HepG2 (cell line): ENCODE data around the gene FAM241B. TPM values are rescaled to one million over a fixed set of nuclear protein-coding genes. Genes with fewer than 3 reads are reported as not detected.

ENCODE experiments used
- ATAC-seq: fragments of 200-7000 bp; cut with Tn5 transposase; 3 replicates; pipeline ENCODE4 v1.9.1; 2020; ENCODE audit warnings: mild to moderate bottlenecking, moderate library complexity
- BruUV-seq: library from RNA; stranded (reverse); fragments of 400-500 nt; replicated peaks from 2 replicates; lab custom pipeline; 2021; lab: Mats Ljungman, UMichigan
- CTCF ChIA-PET: fragments of 300-600 bp; formaldehyde crosslinking; extraction: SDS; loops from one replicate; lab custom pipeline; 2021; ENCODE audit warnings: low total read pairs, inconsistent platforms, low intra/inter-chr PET ratio; lab: Yijun Ruan, JAX
- POLR2A ChIA-PET: fragments of 350-600 bp; sonication (Branson Sonifier 250); formaldehyde crosslinking; loops from one replicate; lab custom pipeline; 2020; ENCODE audit warnings: antibody characterized with exemption, inconsistent platforms; lab: Yijun Ruan, JAX
- DNase-seq: peaks from one replicate; pipeline ENCODE4 v3.0.0-alpha.2; 2015; ENCODE audit warnings: low spot score
- FAIRE-seq: peaks from 3 replicates; lab custom pipeline; 2011; peaks lifted over from hg19 to GRCh38; lab: Jason Lieb, UNC
- H2AFZ ChIP-seq: one replicate; pipeline ENCODE4 v1.6.1; 2011; ENCODE audit warnings: low read length, inconsistent platforms
- H3K27ac ChIP-seq: fragments of 300-600 bp; 3 replicates; pipeline ENCODE4 v1.8.0; 2011; ENCODE audit warnings: mixed run types, mild to moderate bottlenecking, mixed read lengths, low read length, inconsistent platforms; ENCODE audit not compliant: insufficient read depth; ENCODE audit errors: extremely low read length
- H3K27me3 ChIP-seq, 2 experiments: fragments of 200-600 bp in 1 of 2; 2 replicates in 1 of 2; 3 replicates in 1 of 2; pipeline versions ENCODE4 v1.6.0 to v1.8.0; 2011; ENCODE audit warnings: low read length in 2 of 2, mild to moderate bottlenecking in 2 of 2, moderate library complexity in 2 of 2, inconsistent platforms in 1 of 2; ENCODE audit not compliant: insufficient read depth in 2 of 2, control insufficient read depth in 1 of 2
- H3K36me3 ChIP-seq, 2 experiments: fragments of 200-600 bp in 1 of 2; replicated peaks in 1 of 2; 2 replicates in 1 of 2; 3 replicates in 1 of 2; pipeline versions ENCODE4 v1.5.1 to v1.8.0; 2011; ENCODE audit warnings: low read length in 2 of 2, inconsistent platforms in 1 of 2; ENCODE audit not compliant: insufficient read depth in 2 of 2, control insufficient read depth in 1 of 2
- H3K4me1 ChIP-seq: 2 replicates; pipeline ENCODE4 v1.5.1; 2012; ENCODE audit warnings: low read length, inconsistent platforms; ENCODE audit not compliant: insufficient read depth
- H3K4me2 ChIP-seq: 2 replicates; pipeline ENCODE4 v1.6.0; 2011; ENCODE audit warnings: low read depth, low read length, inconsistent platforms
- H3K4me3 ChIP-seq, 3 experiments: fragments of 200-600 bp in 1 of 3; sonication (generic), shearing (Covaris generic) in 1 of 3; replicated peaks in 1 of 3; 2 replicates each; pipeline ENCODE4 v1.5.1; 2011 to 2016; ENCODE audit warnings: low read length in 3 of 3, inconsistent platforms in 2 of 3, low read depth in 2 of 3, mild to moderate bottlenecking in 2 of 3, control low read depth in 1 of 3, mixed read lengths in 1 of 3; ENCODE audit not compliant: insufficient read depth in 1 of 3
- H3K79me2 ChIP-seq: one replicate; pipeline ENCODE4 v1.6.1; 2011; ENCODE audit warnings: low read length, inconsistent platforms; ENCODE audit not compliant: insufficient read depth
- H3K9ac ChIP-seq: 2 replicates; pipeline ENCODE4 v1.6.0; 2011; ENCODE audit warnings: mild to moderate bottlenecking, low read depth, low read length, inconsistent platforms; ENCODE audit not compliant: insufficient read depth
- H3K9me3 ChIP-seq: 2 replicates; pipeline ENCODE4 v1.5.1; 2012; ENCODE audit warnings: mild to moderate bottlenecking, low read length
- H4K20me1 ChIP-seq: 2 replicates; pipeline ENCODE4 v1.6.0; 2011; ENCODE audit warnings: inconsistent platforms, mild to moderate bottlenecking, low read length, moderate library complexity; ENCODE audit not compliant: insufficient read depth
- CENPBD1 ChIP-seq: sonication (generic); formaldehyde crosslinking; IDR thresholded peaks from 2 replicates; pipeline ENCODE4 v1.8.0; 2022; ENCODE audit warnings: missing genetic modification reagents, low read depth, mild to moderate bottlenecking, borderline replicate concordance
- HDAC2 ChIP-seq: sonication (generic); formaldehyde crosslinking; IDR thresholded peaks from 2 replicates; pipeline ENCODE4 v1.4.0; 2020; ENCODE audit warnings: missing genetic modification reagents
- MIER2 ChIP-seq: IDR thresholded peaks from 2 replicates; pipeline ENCODE4 v1.6.1; 2016; ENCODE audit warnings: missing biosample characterization, missing genetic modification reagents
- TBX3 ChIP-seq: fragments of 450-650 bp; IDR thresholded peaks from 2 replicates; pipeline ENCODE4 v1.6.1; 2017; ENCODE audit warnings: antibody characterized with exemption, mild to moderate bottlenecking, inconsistent platforms, borderline replicate concordance
- ZBTB38 ChIP-seq: sonication (generic); formaldehyde crosslinking; IDR thresholded peaks from 2 replicates; pipeline ENCODE4 v1.5.1; 2020; ENCODE audit warnings: mild to moderate bottlenecking, missing genetic modification reagents
- ZNF335 ChIP-seq: sonication (generic); formaldehyde crosslinking; IDR thresholded peaks from 2 replicates; pipeline ENCODE4 v1.4.0; 2020; ENCODE audit warnings: missing genetic modification reagents
- WGBS: methylation state at CpG from one replicate; pipeline ENCODE4 v1.1.6; 2017; ENCODE audit warnings: low lambda C conversion rate; 5-methylcytosine and 5-hydroxymethylcytosine counted together
- in situ Hi-C: cut with HindIII; loops from 2 replicates; pipeline ENCODE4 v1.10.0; 2017; ENCODE audit warnings: low pct_unique_long_range_greater_than_20kb; ENCODE audit not compliant: extremely low pct_ligation_motif_present
- intact Hi-C: fragments of 100-400 bp; cut with micrococcal nuclease; formaldehyde crosslinking; loops from one replicate; pipeline ENCODE4 v1.10.0; 2022; ENCODE audit not compliant: unreplicated experiment
- polyA plus RNA-seq, 8 experiments: library from polyadenylated mRNA; depleted of rRNA in 3 of 8; stranded (reverse) in 7 of 8; unstranded in 1 of 8; fragments of >200 nt; fragmentation: Illumina TruSeq in 4 of 8; extraction: Trizol in 4 of 8; gene quantifications; 2 replicates each; pipeline versions ENCODE4 v1.2.1 to v1.2.3, GENCODE V29; 2011 to 2016; ENCODE audit warnings: low read depth in 4 of 8, missing spikeins in 1 of 8, mixed read lengths in 1 of 8; ENCODE audit not compliant: insufficient read depth in 1 of 8
- total RNA-seq, 5 experiments: library from RNA; depleted of rRNA; stranded (reverse); fragments of >200 nt; fragmentation: Illumina TruSeq; extraction: Trizol; gene quantifications; 2 replicates each; pipeline ENCODE4 v1.2.3, GENCODE V29; 2016; ENCODE audit warnings: low read depth in 1 of 5
- TF ChIP-seq, protein P1 (sequence below): sonication (generic); formaldehyde crosslinking; IDR thresholded peaks from 2 replicates; pipeline ENCODE4 v1.4.0; 2020; ENCODE audit warnings: mild to moderate bottlenecking, missing genetic modification reagents

Gene FAM241B
- total and polyA plus RNA-seq, 2 of the 13 experiments (the other 11 are each of a cell fraction or from before 2014, with no cell fraction given): 1.9 to 4.0 TPM

DNA sequence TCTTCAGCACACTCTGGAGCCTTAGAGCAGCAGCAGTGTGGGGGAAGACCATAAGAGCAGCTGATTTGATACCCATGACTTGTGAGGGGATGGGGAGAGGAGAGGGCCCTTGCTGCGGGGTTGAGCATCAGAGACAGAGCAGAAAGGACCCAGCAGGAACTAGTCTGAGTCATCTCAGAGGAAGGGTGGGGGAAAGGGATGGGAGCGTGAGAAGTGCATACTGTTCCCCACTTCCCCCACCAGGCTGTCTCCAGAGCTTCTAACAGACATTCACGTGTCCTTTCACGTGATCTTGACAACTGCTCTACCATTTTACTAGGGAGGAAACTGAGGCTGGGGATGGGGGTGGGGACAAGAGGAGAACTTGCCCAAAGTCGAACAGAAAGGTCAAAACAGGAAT is 38.7 kb downstream of the FAM241B start:
- ATAC-seq (no peak), DNase-seq (no peak), FAIRE-seq (no peak)
- H3K27me3 ChIP-seq: peaks cover 15 to 29% of the 10 kb centered on the region in 2 experiments; a peak in 3 of 5 replicates
- H2AFZ ChIP-seq: no peak overlapping the region
- H3K36me3 ChIP-seq: no peaks in the 10 kb centered on the region
- H3K9ac ChIP-seq: no peak overlapping the region
- ChIA-PET POLR2A (no interaction called here), CTCF (no interaction called here)
- no peaks in the 10 kb centered on the region for H3K4me1 ChIP-seq
- H4K20me1 ChIP-seq: no peaks in the 10 kb centered on the region
- no peak overlapping the region for H3K27ac ChIP-seq
- no peaks in the 10 kb centered on the region for H3K79me2 ChIP-seq
- TF ChIP-seq, protein P1, sequence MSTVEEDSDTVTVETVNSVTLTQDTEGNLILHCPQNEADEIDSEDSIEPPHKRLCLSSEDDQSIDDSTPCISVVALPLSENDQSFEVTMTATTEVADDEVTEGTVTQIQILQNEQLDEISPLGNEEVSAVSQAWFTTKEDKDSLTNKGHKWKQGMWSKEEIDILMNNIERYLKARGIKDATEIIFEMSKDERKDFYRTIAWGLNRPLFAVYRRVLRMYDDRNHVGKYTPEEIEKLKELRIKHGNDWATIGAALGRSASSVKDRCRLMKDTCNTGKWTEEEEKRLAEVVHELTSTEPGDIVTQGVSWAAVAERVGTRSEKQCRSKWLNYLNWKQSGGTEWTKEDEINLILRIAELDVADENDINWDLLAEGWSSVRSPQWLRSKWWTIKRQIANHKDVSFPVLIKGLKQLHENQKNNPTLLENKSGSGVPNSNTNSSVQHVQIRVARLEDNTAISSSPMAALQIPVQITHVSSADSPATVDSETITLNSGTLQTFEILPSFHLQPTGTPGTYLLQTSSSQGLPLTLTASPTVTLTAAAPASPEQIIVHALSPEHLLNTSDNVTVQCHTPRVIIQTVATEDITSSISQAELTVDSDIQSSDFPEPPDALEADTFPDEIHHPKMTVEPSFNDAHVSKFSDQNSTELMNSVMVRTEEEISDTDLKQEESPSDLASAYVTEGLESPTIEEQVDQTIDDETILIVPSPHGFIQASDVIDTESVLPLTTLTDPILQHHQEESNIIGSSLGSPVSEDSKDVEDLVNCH (CRISPR knock-in tag): no peak
- TF ChIP-seq MIER2 (CRISPR knock-in tag) (no peak), ZNF335 (CRISPR knock-in tag) (no peak), CENPBD1 (CRISPR knock-in tag) (no peak), ZBTB38 (CRISPR knock-in tag) (no peak), HDAC2 (CRISPR knock-in tag) (no peak), TBX3 (no peak)
- 2% methylated on average over 5 of the region's 5 CpGs for WGBS
- no TSS peak for BruUV-seq
- in situ Hi-C loops (no loop called here), intact Hi-C loops (no loop called here)
- H3K4me3 ChIP-seq: no peak overlapping the region
- H3K9me3 ChIP-seq: no peaks in the 10 kb centered on the region
- H3K4me2 ChIP-seq: no peak overlapping the region
